OCI-M2 (cell line): ENCODE measurements around the gene FOXC1.

Source experiments
- DNase-seq: peaks from one replicate; lab custom pipeline; 2025; ENCODE audit not compliant: unreplicated experiment; lab: John Stamatoyannopoulos, UW

FOXC1 gene

DNA sequence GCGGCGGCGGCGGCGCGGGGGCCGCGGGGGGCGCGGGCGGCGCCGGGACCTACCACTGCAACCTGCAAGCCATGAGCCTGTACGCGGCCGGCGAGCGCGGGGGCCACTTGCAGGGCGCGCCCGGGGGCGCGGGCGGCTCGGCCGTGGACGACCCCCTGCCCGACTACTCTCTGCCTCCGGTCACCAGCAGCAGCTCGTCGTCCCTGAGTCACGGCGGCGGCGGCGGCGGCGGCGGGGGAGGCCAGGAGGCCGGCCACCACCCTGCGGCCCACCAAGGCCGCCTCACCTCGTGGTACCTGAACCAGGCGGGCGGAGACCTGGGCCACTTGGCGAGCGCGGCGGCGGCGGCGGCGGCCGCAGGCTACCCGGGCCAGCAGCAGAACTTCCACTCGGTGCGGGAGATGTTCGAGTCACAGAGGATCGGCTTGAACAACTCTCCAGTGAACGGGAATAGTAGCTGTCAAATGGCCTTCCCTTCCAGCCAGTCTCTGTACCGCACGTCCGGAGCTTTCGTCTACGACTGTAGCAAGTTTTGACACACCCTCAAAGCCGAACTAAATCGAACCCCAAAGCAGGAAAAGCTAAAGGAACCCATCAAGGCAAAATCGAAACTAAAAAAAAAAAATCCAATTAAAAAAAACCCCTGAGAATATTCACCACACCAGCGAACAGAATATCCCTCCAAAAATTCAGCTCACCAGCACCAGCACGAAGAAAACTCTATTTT, 2.0 kb downstream of the FOXC1 start:
- no peak for DNase-seq

DNA sequence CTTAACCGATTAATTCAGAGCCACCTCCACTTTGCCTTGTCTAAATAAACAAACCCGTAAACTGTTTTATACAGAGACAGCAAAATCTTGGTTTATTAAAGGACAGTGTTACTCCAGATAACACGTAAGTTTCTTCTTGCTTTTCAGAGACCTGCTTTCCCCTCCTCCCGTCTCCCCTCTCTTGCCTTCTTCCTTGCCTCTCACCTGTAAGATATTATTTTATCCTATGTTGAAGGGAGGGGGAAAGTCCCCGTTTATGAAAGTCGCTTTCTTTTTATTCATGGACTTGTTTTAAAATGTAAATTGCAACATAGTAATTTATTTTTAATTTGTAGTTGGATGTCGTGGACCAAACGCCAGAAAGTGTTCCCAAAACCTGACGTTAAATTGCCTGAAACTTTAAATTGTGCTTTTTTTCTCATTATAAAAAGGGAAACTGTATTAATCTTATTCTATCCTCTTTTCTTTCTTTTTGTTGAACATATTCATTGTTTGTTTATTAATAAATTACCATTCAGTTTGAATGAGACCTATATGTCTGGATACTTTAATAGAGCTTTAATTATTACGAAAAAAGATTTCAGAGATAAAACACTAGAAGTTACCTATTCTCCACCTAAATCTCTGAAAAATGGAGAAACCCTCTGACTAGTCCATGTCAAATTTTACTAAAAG, 2.7 kb downstream of the FOXC1 start:
- DNase-seq, result no peak

DNA sequence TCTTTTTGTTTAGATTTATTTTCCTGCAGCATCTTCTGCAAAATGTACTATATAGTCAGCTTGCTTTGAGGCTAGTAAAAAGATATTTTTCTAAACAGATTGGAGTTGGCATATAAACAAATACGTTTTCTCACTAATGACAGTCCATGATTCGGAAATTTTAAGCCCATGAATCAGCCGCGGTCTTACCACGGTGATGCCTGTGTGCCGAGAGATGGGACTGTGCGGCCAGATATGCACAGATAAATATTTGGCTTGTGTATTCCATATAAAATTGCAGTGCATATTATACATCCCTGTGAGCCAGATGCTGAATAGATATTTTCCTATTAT, 3.2 kb downstream of the FOXC1 start:
- no peak for DNase-seq

DNA sequence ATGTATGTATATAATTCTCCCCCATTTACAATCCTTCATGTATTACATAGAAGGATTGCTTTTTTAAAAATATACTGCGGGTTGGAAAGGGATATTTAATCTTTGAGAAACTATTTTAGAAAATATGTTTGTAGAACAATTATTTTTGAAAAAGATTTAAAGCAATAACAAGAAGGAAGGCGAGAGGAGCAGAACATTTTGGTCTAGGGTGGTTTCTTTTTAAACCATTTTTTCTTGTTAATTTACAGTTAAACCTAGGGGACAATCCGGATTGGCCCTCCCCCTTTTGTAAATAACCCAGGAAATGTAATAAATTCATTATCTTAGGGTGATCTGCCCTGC, 3.6 kb downstream of the FOXC1 start:
- DNase-seq, result no peak

DNA sequence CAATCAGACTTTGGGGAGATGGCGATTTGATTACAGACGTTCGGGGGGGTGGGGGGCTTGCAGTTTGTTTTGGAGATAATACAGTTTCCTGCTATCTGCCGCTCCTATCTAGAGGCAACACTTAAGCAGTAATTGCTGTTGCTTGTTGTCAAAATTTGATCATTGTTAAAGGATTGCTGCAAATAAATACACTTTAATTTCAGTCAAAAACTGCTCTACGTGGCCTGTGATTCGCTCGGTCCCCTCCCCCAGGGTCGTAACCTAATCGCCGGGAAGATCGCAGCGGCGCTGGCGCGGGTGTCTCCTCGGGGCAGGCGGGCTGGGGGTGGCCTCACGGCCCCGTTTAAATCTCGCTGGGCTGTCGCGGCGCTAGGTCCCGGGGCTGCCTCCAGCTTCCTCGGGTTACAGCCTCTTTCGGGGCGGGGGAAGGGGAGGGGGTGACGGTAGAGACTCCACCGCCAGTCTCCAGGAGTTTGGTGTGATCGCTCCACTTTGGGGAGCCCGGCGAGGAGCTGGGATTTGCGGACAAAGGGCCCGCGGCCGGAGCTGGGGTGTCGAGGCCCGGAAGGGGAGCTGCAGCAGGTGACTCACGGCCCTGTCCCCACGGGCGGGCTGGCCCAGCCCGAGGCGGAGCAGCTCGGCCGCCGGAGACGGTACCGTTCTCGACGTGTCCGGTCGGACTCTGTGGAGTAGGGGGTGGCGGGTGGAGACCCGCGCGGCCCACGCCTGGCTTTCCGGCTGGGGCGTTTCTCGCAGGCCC, 4.2 kb downstream of the FOXC1 start:
- DNase-seq, result no peak

DNA sequence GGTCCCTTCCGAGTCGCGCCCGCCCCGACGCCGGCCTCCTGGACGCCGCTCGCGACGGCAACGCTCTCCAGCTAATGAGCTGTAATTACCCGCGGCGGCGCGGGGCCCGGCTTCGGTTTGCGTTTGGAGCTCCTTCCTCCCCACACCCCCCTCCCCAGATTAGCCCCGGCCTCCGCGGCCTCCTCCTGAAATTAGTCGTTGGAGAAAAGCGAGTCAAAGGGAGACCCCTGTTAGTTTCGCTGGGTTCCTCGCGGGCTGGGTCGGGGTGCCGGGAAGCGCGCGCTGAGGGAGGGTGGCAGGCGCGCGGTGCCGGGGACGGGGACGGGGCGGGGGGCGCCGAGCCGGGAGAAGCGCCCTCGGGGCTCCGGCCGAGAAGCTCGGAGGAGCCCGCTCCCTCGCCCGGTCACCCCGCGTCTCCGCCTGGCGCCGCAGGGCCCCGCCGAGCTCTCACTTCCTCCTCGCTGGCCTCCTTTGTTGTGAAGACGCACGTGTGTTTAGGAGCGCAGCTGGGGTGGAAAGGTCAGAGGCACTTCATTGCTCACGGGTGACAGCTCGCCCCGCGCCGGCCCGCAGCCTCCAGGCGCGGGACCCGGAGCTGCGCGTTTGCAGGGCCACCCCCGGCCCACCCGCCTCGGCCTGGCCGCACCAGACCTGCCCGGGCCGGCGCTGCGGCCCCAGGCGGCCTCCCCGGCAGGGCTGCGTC, 4.9 kb downstream of the FOXC1 start:
- DNase-seq, result no peak

DNA sequence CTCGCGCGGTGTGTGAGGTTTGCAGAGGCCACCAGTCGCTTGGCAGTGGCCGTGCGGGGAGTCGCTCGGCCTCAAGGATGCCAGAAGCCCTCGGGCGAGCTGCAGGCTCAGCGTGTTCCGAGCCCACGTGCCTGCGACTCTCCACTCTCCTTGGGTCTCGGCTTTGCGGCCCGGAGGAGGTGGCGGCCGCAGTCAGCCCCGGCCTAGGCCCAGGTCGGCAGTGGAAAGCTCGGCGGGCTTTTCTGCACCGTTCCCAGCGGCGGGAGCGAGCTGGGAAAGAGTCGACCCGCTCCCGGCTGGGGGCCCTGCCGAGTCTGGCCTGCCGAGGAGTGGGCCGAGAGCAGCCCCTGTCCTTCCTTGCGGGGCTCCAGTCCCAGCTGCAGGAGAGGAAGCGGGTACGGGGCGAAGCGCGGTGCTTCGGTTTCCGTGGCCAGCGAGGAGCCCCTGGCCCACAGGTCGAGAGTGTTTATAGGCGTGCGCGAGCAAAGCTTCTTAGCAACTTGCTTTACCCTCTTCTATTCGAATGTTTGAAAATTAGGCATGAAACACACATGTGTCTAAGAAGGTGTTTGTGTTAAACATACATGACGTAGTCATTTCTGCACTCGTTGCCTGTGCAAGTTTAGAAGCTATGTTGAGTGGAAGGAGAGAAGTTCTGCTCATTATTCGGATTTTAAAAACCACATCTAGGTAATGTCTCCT, 5.6 kb downstream of the FOXC1 start:
- DNase-seq, result no peak

DNA sequence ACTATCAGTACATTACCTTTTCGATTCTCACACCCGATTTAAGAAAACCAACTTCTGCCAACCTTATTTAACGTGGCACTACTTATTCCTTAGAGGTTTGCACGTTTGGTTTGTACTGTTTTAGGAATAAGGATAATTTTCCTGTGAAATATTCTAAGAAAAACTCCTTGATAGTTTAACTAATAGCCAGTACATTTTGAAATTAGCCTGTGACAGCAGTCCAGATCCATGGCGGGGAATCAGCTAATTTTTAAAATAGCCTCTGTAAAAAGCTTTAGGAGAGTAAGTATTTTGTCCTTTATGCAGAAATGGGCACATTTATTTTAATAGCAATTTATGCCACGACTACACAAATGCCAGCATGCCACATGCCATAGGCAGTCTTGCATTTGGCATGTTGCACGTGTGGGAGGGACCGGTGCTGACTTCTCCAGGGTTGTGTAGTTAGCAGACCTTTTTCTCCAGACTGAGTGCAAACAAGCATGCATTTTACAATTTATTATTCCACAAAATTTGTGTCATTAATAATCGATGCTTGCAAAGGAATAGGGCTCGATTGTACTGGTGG, 6.2 kb downstream of the FOXC1 start:
- DNase-seq, result no peak

DNA sequence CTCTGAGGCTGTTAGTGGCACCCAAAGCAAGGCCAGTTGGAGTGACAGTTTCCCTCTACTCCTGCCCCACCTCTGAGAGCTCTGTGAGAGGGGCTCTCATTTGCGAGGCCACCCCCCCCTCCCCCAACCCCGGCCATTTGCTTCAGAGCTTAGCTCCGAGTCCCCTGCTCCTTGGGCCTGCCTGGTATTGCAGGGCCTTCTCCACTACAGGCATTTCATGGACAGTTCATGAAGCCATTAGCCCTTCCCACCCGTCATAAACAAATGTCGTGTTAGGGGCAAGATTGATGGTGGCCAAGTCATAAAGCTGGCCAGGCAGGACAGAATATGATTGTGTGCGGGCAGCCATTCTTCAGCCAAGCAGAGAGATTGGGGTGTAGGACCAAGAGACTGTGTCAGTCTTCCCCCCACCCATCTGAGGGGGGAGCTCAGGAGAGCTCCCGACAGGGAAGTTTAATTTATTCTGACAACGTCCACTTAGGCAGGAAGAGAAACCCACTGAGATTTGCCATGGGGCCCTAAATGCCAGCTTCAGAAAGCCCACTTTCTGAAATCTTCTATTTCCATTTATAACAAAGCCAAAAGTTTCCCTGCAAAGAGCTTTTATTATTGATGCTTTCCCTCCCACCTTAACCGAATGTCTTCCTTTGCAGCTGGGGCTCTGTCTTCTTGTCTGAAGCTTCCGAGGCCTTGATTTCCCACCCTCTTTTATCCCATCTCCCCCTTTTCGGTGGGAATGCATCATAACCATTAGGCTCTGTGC, 7.2 kb downstream of the FOXC1 start:
- no peak for DNase-seq

DNA sequence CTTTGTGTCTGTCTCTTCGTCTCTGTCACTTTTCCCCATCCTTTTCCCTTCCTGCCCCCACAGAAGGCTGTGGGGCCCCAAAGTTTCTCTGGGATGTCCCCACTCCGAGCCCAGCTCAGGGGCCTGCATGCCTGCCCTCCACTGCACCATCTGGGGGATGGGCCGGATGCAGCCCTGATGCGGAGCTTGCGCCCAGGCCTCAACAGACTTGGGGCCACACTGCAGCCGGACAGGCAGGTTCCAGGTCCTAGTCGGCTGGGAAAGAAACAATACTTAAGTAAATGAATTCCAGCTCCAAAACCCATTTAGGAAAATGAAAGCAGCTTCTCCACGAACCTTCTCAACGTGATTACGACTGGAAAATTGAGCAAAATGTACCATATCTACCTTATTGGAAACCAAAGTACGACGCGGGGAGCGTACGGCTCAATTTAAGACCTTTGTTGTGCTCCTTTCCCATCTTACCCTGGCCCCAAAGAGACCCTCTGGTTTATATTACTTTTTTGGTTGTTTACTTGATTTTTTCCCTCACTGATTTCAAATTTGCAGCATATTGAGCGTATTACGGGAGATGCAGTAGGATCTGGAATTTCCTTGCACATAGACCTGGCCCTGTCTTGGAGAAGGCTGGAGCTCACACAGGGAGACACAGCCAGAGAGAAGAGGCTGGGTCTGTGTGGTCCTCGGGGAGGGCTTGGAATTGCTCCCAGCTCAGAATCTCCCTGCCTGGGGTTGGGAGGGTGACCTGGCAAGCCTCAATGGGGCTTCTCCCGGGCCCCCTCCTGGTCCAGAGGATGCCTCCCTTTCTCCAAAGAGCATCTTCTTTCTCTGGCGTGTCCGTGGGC, 8.0 kb downstream of the FOXC1 start:
- no peak for DNase-seq

DNA sequence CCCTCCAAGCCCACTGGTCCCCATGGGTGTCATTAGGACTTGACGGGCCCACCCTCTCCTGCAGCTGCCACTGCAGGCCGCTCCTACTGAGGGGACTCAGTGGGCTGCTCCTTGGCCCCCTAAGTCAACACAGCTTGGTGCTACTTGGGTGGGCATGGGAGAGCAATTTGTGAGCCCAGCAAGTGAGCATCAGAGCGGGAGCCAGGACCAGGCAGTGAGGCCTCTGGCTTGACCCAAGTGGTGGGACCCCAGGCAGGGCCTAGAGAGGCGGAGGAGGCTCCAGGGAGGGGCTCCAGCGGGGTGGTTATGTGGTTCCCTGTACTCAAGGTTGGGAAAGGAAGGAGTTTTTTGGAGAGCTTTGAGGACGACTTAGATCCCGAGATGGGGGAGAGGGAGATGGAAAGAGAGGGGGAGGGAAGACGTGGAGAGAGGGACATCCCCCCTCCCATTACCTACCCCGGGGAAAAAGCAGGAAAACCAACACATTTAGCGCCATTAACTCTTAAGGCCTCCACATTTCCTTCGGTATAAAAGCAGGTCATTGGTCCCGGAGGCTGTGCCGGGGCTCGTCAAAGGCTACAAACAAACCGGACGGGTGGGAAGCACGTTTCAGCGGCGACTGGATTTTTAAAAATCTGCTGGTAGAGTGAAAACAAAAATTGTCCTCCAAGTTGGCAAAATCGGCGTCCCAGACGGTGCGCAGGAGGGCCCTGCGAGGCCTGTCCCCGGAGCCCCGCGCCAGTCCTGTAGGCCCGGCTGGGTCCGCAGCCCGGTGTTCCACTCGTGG, 8.8 kb downstream of the FOXC1 start:
- no peak for DNase-seq

DNA sequence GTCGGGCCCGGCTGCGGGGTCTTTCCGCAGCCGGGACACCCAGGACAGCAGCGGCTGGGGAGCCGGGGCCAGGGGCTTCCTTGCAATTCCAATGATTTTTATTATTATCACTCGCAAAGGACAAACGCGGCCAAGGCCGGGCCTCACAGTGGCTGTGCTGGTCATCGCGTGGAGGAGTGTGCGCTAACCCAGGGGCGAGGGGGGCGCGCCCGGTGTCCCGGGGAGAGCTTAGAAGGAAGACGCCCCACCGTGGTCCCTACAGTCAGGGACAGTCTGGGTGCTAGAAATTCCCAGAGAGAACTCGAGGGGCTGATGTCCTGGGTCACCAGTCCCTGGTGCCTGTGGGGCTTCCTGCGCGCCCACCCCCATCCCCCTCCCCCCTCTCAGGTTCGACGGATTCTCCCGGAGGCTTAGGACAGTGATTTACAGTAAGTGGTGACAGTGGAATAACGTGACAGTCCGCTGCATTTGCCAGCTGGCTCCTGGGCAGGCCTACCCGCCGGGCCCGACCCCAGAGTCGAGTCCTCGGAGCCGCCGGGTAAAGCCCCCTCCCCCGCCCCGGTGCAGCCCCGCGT, 9.5 kb downstream of the FOXC1 start:
- DNase-seq, result no peak

DNA sequence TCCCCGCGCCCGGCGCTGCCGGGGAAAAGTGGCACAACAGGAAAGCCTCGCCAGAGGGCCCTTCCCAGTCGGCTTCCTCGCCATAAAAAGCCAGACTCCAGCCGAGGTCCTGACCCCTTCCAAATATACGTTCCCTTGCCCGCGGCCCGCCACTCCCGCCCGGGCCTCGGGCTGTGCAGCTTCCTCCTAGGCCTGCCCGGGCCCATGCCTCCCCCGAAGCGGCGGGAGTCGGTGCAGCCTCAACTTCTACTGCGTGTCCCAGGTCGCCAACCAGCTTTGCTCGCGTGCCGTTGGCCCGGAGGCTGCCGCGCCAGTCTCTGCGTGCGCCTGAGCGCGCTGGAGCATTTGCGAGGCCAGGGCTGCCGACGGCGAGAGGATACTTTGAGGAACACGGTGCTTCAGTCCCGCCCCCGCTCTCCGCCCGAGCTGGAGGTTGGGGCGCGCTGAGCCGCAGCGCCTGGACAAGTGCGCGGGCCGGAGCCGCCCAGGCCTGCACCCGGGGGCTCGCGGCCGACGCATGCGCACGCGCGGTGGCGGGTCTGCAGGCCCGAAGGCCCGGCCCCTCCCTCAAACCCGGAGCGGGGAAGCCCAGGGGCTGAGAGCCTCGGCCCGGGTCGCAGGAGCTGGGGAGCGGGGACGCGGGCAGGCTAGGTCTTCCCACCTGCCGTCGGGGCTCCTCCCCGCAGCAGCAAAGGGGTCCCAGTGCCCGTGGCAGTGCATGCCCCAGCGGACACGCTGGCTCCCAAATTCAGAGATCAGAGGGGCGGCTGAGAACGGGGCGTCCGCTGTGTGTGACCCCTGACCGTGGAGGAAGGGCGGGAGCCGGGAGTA, 10.2 kb downstream of the FOXC1 start:
- DNase-seq, result no peak

DNA sequence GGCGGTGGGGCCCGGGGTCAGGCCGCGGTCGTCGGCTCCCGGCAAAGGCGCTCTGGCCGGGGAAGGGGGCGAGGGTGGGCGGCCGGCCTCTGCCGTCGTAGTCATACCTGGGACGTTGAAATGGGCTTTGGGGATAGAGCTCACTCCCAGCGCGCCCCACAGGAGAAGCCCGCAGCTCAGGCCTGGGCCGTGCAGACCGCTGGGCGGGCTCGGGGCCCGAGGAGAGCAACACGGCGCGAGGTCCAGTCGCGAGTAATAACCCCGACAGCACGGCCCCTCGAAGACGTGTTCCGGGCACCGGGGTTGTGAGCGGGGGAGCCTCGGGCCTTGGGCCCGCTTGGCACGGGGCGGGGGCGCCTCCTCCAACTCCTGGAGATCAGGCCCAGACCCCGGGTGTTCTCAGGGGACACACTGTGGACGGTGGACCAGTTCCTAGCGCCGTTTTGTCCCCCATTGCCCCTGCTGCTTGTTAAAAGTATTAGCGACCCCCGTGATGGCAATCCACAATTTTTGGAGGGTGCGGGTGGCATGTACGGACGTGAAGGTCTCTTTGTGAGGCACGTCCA, 10.9 kb downstream of the FOXC1 start:
- no peak for DNase-seq

DNA sequence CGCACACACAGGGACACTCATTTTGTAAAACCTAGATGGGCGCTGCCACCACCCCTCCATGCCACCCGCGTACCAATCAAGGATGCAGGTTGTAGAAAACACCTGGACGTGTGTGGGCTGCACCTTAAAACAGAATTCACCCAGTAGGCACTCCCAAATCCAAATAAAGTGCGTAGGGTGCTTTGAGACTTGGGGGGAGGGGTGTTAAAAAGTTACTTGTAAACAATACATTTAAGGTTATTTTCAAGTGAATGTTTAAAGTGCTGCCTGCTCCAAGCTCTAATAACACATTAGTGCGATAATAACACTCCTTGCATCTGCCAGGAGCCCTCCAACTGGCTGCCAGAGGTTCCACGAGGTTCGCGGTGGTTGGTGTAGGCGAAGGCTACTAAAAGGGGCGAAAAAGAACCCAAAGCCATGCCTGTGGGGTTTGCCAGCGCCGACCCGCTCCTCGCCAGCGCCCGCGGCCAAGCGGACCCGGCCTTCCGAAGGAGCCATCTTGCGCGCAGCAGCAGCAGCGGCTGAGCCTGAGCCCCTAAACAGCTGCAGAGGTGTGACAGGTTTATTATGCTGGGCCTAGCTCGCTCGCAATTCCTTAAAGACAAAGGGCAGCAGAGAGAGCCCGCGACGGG, 11.5 kb downstream of the FOXC1 start:
- DNase-seq, result no peak

DNA sequence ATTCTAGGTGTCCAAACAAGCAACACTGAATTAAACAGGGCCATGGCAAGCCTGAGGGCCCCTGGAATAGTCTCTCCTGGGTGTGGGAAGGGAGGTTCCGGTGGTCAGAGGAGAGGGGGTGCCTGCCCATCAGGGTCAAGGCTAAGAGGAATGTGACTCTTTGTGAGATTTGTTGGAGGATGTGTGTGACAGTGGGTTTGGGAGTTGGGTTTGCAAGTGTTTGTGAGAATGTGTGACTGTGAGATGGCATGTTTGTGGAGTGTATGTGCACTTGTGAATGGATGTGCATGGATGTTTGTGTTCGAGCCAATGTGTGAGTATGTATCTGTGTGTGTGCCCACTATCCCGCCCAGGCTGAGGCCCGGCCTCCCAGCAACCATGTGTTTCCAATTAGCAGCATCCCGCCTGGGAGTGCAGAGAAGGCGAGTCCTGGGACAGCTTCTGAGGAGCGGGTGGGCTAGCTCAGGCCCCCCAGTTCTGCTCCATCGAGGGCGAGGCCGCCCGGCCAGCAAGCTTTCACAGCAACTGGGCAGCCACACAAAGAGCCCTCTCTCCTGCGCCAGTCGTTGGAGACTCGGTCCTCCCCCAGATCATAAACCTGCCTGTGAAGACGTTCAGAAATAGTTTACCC, 12.6 kb downstream of the FOXC1 start:
- DNase-seq, result no peak
